ENCODE data around the gene CEP152. TPM values are rescaled to one million over a fixed set of nuclear protein-coding genes. Genes with fewer than 3 reads are reported as not detected.

Gene CEP152
- total RNA-seq, 1 donor from 2014 or later = 1.1 TPM

- intact Hi-C loops (cut with DNase I) = no loop called here
Observed at GRCh38 chr15:48782911-48783310, 28.0 kb downstream of the CEP152 start.

GRCh38 chr15:48781481-48782081 is 29.3 kb downstream of the CEP152 start:
- no peak for DNase-seq (ENCODE audit: low spot score)
- intact Hi-C loops (cut with DNase I) = no loop called here

More at GRCh38 chr15:48782911-48783310, 28.0 kb downstream of the CEP152 start:
- DNase-seq (ENCODE audit: low spot score) = no peak

GRCh38 chr15:48781017-48781416 is 29.9 kb downstream of the CEP152 start:
- no peak for DNase-seq (ENCODE audit: low spot score)
- intact Hi-C loops (cut with DNase I) = no loop called here

GRCh38 chr15:48778331-48778730 is 32.5 kb downstream of the CEP152 start:
- intact Hi-C loops (cut with DNase I) = no loop called here
- no peak for DNase-seq (ENCODE audit: low spot score)

- DNase-seq (ENCODE audit: low spot score) = no peak
- intact Hi-C loops (cut with DNase I) = no loop called here
Observed at GRCh38 chr15:48777645-48778330, 33.1 kb downstream of the CEP152 start.

- intact Hi-C loops (cut with DNase I) = no loop called here
- no peak for DNase-seq (ENCODE audit: low spot score)
Observed at GRCh38 chr15:48775546-48775945, 35.3 kb downstream of the CEP152 start.

- intact Hi-C loops (cut with DNase I) = no loop called here
- DNase-seq (ENCODE audit: low spot score) = no peak
Observed at GRCh38 chr15:48774484-48774883, 36.4 kb downstream of the CEP152 start.

- intact Hi-C loops (cut with DNase I) = no loop called here
- no peak for DNase-seq (ENCODE audit: low spot score)
Observed at GRCh38 chr15:48766196-48766595, 44.7 kb downstream of the CEP152 start.

GRCh38 chr15:48765022-48765421 is 45.8 kb downstream of the CEP152 start:
- DNase-seq (ENCODE audit: low spot score) = no peak
- intact Hi-C loops (cut with DNase I) = no loop called here

GRCh38 chr15:48761393-48762158 is 49.3 kb downstream of the CEP152 start:
- intact Hi-C loops (cut with DNase I) = no loop called here

GRCh38 chr15:48759921-48760320 is 50.9 kb downstream of the CEP152 start:
- intact Hi-C loops (cut with DNase I) = no loop called here
- no peak for DNase-seq (ENCODE audit: low spot score)

More at GRCh38 chr15:48761393-48762158, 49.3 kb downstream of the CEP152 start:
- no peak for DNase-seq (ENCODE audit: low spot score)

- intact Hi-C loops (cut with DNase I) = no loop called here
- DNase-seq (ENCODE audit: low spot score) = no peak
Observed at GRCh38 chr15:48757661-48758060, 53.2 kb downstream of the CEP152 start.

GRCh38 chr15:48754011-48754410 is 56.9 kb downstream of the CEP152 start:
- intact Hi-C loops (cut with DNase I) = no loop called here
- DNase-seq (ENCODE audit: low spot score) = no peak

GRCh38 chr15:48751595-48751994 is 59.3 kb downstream of the CEP152 start:
- intact Hi-C loops (cut with DNase I) = no loop called here
- DNase-seq (ENCODE audit: low spot score) = no peak

- DNase-seq (ENCODE audit: low spot score) = no peak
- intact Hi-C loops (cut with DNase I) = no loop called here
Observed at GRCh38 chr15:48748535-48748934, 62.3 kb downstream of the CEP152 start.

GRCh38 chr15:48733615-48734014 is 77.3 kb downstream of the CEP152 start:
- DNase-seq (ENCODE audit: low spot score) = no peak
- intact Hi-C loops (cut with DNase I) = no loop called here

GRCh38 chr15:48730506-48730905 is 80.4 kb downstream of the CEP152 start:
- DNase-seq (ENCODE audit: low spot score) = no peak
- intact Hi-C loops (cut with DNase I) = no loop called here

GRCh38 chr15:48723969-48724368 is 86.9 kb downstream of the CEP152 start:
- DNase-seq (ENCODE audit: low spot score) = no peak
- intact Hi-C loops (cut with DNase I) = no loop called here

- intact Hi-C loops (cut with DNase I) = no loop called here
- DNase-seq (ENCODE audit: low spot score) = no peak
Observed at GRCh38 chr15:48722764-48723661, 87.9 kb downstream of the CEP152 start.
